CD14-positive monocyte (primary cell): Measurements from ENCODE around the gene CYB561D1. TPM values are rescaled to one million over a fixed set of nuclear protein-coding genes. Genes with fewer than 3 reads are reported as not detected.

ENCODE experiments used
- DNase-seq, 3 donors: peaks; one replicate each; pipeline ENCODE4 v3.0.0-alpha.2; 2011 to 2022
- H2AFZ ChIP-seq: 2 replicates; pipeline ENCODE4 v1.6.0; 2012; ENCODE audit warnings: mild to moderate bottlenecking, low read depth, low read length, inconsistent platforms; ENCODE audit not compliant: insufficient read depth, poor library complexity, severe bottlenecking
- H3K27ac ChIP-seq, 2 donors: 1 replicate in 1 of 2; 2 replicates in 1 of 2; pipeline ENCODE4 v1.5.1; 2012 to 2013; ENCODE audit warnings: low read length in 2 of 2, control low read depth in 1 of 2, inconsistent platforms in 1 of 2, low read depth in 1 of 2, mild to moderate bottlenecking in 1 of 2
- H3K27me3 ChIP-seq, 2 donors: one replicate each; pipeline versions ENCODE4 v1.6.0 to v1.6.1; 2011 to 2013; ENCODE audit warnings: low read length in 2 of 2; ENCODE audit not compliant: control insufficient read depth in 2 of 2, insufficient read depth in 2 of 2
- H3K36me3 ChIP-seq, 2 donors: replicated peaks in 1 of 2; 1 replicate in 1 of 2; 2 replicates in 1 of 2; pipeline versions ENCODE4 v1.5.1 to v1.6.1; 2012 to 2013; ENCODE audit warnings: low read length in 2 of 2, control low read depth in 1 of 2, inconsistent platforms in 1 of 2, mild to moderate bottlenecking in 1 of 2; ENCODE audit not compliant: insufficient read depth in 2 of 2, control insufficient read depth in 1 of 2
- H3K4me1 ChIP-seq, 2 donors: 1 replicate in 1 of 2; 2 replicates in 1 of 2; pipeline versions ENCODE4 v1.5.1 to v1.6.1; 2012 to 2013; ENCODE audit warnings: low read length in 2 of 2, control low read depth in 1 of 2, inconsistent platforms in 1 of 2, mild to moderate bottlenecking in 1 of 2, moderate library complexity in 1 of 2; ENCODE audit not compliant: insufficient read depth in 2 of 2, control insufficient read depth in 1 of 2
- H3K4me2 ChIP-seq: replicated peaks from 2 replicates; pipeline ENCODE3; 2012; ENCODE audit warnings: low read length, moderate library complexity, mild to moderate bottlenecking; ENCODE audit not compliant: poor library complexity, severe bottlenecking; ENCODE audit errors: extremely low read depth
- H3K4me3 ChIP-seq, 3 experiments: fragments of 200-600 bp in 1 of 3; sonication (generic) in 1 of 3; replicated peaks in 1 of 3; 1 replicate in 2 of 3; 2 replicates in 1 of 3; pipeline ENCODE4 v1.5.1; 2011 to 2013; ENCODE audit warnings: low read length in 3 of 3, mild to moderate bottlenecking in 3 of 3, control low read depth in 2 of 3, low read depth in 2 of 3, inconsistent platforms in 1 of 3, moderate library complexity in 1 of 3
- H3K79me2 ChIP-seq: 2 replicates; pipeline ENCODE4 v1.6.0; 2012; ENCODE audit warnings: mild to moderate bottlenecking, control low read depth, inconsistent platforms, low read length, moderate library complexity; ENCODE audit not compliant: insufficient read depth
- H3K9ac ChIP-seq: 2 replicates; pipeline ENCODE4 v1.6.0; 2017; ENCODE audit warnings: low read length, mild to moderate bottlenecking; ENCODE audit not compliant: insufficient read depth, poor library complexity, severe bottlenecking
- H3K9me3 ChIP-seq, 2 donors: replicated peaks in 1 of 2; 1 replicate in 1 of 2; 2 replicates in 1 of 2; pipeline versions ENCODE4 v1.5.1 to v1.6.1; 2012 to 2013; ENCODE audit warnings: low read length in 2 of 2, control low read depth in 1 of 2; ENCODE audit not compliant: control insufficient read depth in 1 of 2, insufficient read depth in 1 of 2
- H4K20me1 ChIP-seq: 2 replicates; pipeline ENCODE4 v1.6.0; 2012; ENCODE audit warnings: mild to moderate bottlenecking, low read length, control low read depth, moderate library complexity; ENCODE audit not compliant: insufficient read depth
- H3K27ac Mint-ChIP-seq, 7 donors: one replicate each; pipeline ENCODE4 v1.8.0; 2020; ENCODE audit warnings: mild to moderate bottlenecking in 7 of 7, mixed read lengths in 7 of 7, moderate library complexity in 6 of 7, inconsistent platforms in 2 of 7
- H3K27me3 Mint-ChIP-seq, 3 donors: one replicate each; pipeline ENCODE4 v1.8.0; 2021 to 2022; ENCODE audit warnings: low read depth in 3 of 3, mild to moderate bottlenecking in 3 of 3, mixed read lengths in 3 of 3, moderate library complexity in 3 of 3, inconsistent platforms in 1 of 3
- H3K36me3 Mint-ChIP-seq, 2 donors: one replicate each; pipeline ENCODE4 v1.8.0; 2020; ENCODE audit warnings: mixed read lengths in 2 of 2, inconsistent platforms in 1 of 2, mild to moderate bottlenecking in 1 of 2
- H3K4me1 Mint-ChIP-seq: one replicate; pipeline ENCODE4 v1.8.0; 2020; ENCODE audit warnings: mild to moderate bottlenecking, mixed read lengths
- H3K4me3 Mint-ChIP-seq, 2 donors: one replicate each; pipeline ENCODE4 v1.8.0; 2020; ENCODE audit warnings: mild to moderate bottlenecking in 2 of 2, mixed read lengths in 2 of 2, moderate library complexity in 1 of 2
- H3K9me3 Mint-ChIP-seq, 7 donors: one replicate each; pipeline ENCODE4 v1.8.0; 2020 to 2022; ENCODE audit warnings: mixed read lengths in 7 of 7, mild to moderate bottlenecking in 6 of 7, moderate library complexity in 6 of 7, inconsistent platforms in 2 of 7
- CTCF ChIP-seq: fragments of 200-600 bp; IDR thresholded peaks from one replicate; pipeline ENCODE4 v1.8.0; 2022; ENCODE audit warnings: antibody characterized with exemption, mild to moderate bottlenecking
- WGBS: methylation state at CpG from one replicate; pipeline ENCODE4 v1.1.5; 2013; ENCODE audit warnings: missing lambda C conversion rate; ENCODE audit not compliant: insufficient coverage; 5-methylcytosine and 5-hydroxymethylcytosine counted together
- intact Hi-C, 2 donors: fragments of 100-400 bp; cut with micrococcal nuclease; formaldehyde crosslinking; loops; one replicate each; pipeline versions ENCODE4 v1.15.0 to v1.15.1; 2023
- polyA plus RNA-seq, 3 donors: library from polyadenylated mRNA; depleted of rRNA in 1 of 3; unstranded in 2 of 3; stranded (reverse) in 1 of 3; fragments of 300-500 nt in 2 of 3; fragments of >200 nt in 1 of 3; fragmentation: Illumina TruSeq in 2 of 3; gene quantifications; 1 replicate in 2 of 3; 2 replicates in 1 of 3; pipeline ENCODE4 v1.2.3, GENCODE V29; 2012 to 2021

The CYB561D1 gene
- polyA plus RNA-seq, 3 donors, result 1.4 to 13.2 (median 4.2) TPM

GRCh38 chr1:109535481-109535880 lies 41.6 kb downstream of the CYB561D1 start:
- Histone ChIP-seq H3K4me2 (no peak overlapping the region), H3K9ac (no peak overlapping the region), H3K36me3 (no peaks in the 10 kb centered on the region), H3K4me1 (peaks cover 10 to 11% of the 10 kb centered on the region in 2 donors), H3K9me3 (no peaks in the 10 kb centered on the region), H3K4me3 (no peak overlapping the region), H3K27me3 (no peaks in the 10 kb centered on the region), H3K79me2 (no peaks in the 10 kb centered on the region), H3K27ac (no peak overlapping the region), H4K20me1 (no peaks in the 10 kb centered on the region), H2AFZ (no peak overlapping the region)
- intact Hi-C loops, result loop anchor here in 1 of 2 donors (10.0 kb wide), 1 partner anchor 261 kb away; no protein-coding TSS in a partner anchor
- no peak for DNase-seq
- H3K9me3 Mint-ChIP-seq, result no peaks in the 10 kb centered on the region
- no peaks in the 10 kb centered on the region for H3K36me3 Mint-ChIP-seq
- H3K4me3 Mint-ChIP-seq, result no peak overlapping the region
- no peak overlapping the region for H3K27ac Mint-ChIP-seq
- TF ChIP-seq CTCF, result no peak
- 80% methylated on average over 4 of the region's 4 CpGs for WGBS
- H3K27me3 Mint-ChIP-seq, result peaks cover 2 to 4% (median 2%) of the 10 kb centered on the region in 3 donors
- H3K4me1 Mint-ChIP-seq, result peaks cover 9% of the 10 kb centered on the region

GRCh38 chr1:109535971-109536491 lies 42.1 kb downstream of the CYB561D1 start:
- no peak for DNase-seq
- Histone ChIP-seq H2AFZ (no peak overlapping the region), H3K4me2 (no peak overlapping the region), H4K20me1 (no peaks in the 10 kb centered on the region), H3K79me2 (no peaks in the 10 kb centered on the region), H3K4me3 (no peak overlapping the region), H3K27ac (no peak overlapping the region), H3K36me3 (no peaks in the 10 kb centered on the region), H3K9ac (no peak overlapping the region), H3K27me3 (no peaks in the 10 kb centered on the region), H3K4me1 (peaks cover 10 to 11% of the 10 kb centered on the region in 2 donors), H3K9me3 (no peaks in the 10 kb centered on the region)
- peaks cover 9% of the 10 kb centered on the region for H3K4me1 Mint-ChIP-seq
- no peaks in the 10 kb centered on the region for H3K36me3 Mint-ChIP-seq
- 69% methylated on average over 5 of the region's 5 CpGs for WGBS
- H3K9me3 Mint-ChIP-seq, result no peaks in the 10 kb centered on the region
- no peak for TF ChIP-seq CTCF
- intact Hi-C loops, result loop anchor here in 1 of 2 donors (10.0 kb wide), 1 partner anchor 261 kb away; no protein-coding TSS in a partner anchor
- H3K27ac Mint-ChIP-seq, result no peak overlapping the region
- peaks cover 2 to 4% (median 2%) of the 10 kb centered on the region in 3 donors for H3K27me3 Mint-ChIP-seq
- no peak overlapping the region for H3K4me3 Mint-ChIP-seq
